ENCODE measurements around the gene RAC3.

Gene RAC3

DNA sequence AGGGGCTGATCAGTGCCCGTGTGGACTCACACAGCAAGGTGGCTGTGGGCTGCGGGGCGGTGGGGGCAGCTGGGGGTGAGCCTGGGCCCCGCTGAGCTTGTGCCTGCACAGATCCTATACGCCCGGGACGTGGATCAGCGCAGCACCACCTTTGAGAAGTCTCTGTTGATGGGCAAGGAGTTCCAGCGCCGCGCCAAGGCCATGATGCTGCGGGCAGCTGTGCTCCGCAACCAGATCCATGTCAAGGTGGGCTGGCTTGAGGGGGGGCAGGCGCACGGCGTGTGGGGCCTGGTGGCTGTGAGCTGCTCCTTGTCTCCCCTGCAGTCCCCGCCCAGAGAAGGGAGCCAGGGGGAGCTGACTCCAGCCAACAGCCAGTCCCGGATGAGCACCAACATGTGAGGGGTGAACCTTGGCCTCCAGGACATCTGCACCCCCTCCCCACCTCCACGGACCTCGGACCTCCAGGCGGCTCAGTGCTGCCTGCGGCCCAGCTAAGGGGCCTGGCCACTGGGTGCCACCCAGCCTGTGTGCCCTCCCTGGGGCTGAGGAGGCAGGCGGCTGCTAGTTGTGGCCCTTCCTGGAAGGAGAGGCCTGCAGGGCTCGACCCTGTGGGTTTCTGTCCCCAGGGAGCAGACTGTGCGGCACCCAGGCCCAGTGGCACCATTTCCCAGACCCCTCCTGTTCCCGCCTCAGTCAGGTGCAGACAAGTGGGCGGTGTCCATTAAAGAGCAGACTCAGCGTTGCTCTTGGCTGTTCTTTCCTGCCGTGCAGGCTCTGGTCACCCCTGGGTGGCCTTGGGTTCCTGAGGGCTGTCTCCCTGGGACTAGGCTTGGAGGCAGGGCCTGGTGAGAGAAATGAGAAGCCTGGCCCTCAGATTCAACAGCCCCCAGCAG is 25.5 kb downstream of the RAC3 start:
- Histone ChIP-seq H3K36me3 (peaks cover 87% of the 10 kb centered on the region), H3K27ac (peak overlapping the region; percentile 23)
- DNase-seq = no peak

GRCh38 chr17:82058230-82058854 is 26.9 kb downstream of the RAC3 start:
- no peak for DNase-seq
- Histone ChIP-seq H3K27me3 (ENCODE audit: insufficient read depth, low read depth, severe bottlenecking) (no peaks in the 10 kb centered on the region), H3K4me3 (ENCODE audit: low read depth, low read length) (no peak overlapping the region), H3K27ac (peak overlapping the region; percentile 23), H3K36me3 (peaks cover 97% of the 10 kb centered on the region), H3K9me3 (ENCODE audit: severe bottlenecking) (no peaks in the 10 kb centered on the region)
- TF ChIP-seq, protein P1, sequence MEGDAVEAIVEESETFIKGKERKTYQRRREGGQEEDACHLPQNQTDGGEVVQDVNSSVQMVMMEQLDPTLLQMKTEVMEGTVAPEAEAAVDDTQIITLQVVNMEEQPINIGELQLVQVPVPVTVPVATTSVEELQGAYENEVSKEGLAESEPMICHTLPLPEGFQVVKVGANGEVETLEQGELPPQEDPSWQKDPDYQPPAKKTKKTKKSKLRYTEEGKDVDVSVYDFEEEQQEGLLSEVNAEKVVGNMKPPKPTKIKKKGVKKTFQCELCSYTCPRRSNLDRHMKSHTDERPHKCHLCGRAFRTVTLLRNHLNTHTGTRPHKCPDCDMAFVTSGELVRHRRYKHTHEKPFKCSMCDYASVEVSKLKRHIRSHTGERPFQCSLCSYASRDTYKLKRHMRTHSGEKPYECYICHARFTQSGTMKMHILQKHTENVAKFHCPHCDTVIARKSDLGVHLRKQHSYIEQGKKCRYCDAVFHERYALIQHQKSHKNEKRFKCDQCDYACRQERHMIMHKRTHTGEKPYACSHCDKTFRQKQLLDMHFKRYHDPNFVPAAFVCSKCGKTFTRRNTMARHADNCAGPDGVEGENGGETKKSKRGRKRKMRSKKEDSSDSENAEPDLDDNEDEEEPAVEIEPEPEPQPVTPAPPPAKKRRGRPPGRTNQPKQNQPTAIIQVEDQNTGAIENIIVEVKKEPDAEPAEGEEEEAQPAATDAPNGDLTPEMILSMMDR (IDR thresholded peaks at IDR 0.05; ENCODE audit: low read depth, low read length) = peak; percentile 22; the same call in 1 of the 2 replicates

More for the DNA sequence above, 25.5 kb downstream of the RAC3 start:
- H3K9me3 ChIP-seq (ENCODE audit: severe bottlenecking) = no peaks in the 10 kb centered on the region
- no peak overlapping the region for H3K4me3 ChIP-seq (ENCODE audit: low read depth, low read length)
- no peaks in the 10 kb centered on the region for H3K27me3 ChIP-seq (ENCODE audit: insufficient read depth, low read depth, severe bottlenecking)
- TF ChIP-seq, protein P1 (IDR thresholded peaks at IDR 0.05; ENCODE audit: low read depth, low read length) = no peak

DNA sequence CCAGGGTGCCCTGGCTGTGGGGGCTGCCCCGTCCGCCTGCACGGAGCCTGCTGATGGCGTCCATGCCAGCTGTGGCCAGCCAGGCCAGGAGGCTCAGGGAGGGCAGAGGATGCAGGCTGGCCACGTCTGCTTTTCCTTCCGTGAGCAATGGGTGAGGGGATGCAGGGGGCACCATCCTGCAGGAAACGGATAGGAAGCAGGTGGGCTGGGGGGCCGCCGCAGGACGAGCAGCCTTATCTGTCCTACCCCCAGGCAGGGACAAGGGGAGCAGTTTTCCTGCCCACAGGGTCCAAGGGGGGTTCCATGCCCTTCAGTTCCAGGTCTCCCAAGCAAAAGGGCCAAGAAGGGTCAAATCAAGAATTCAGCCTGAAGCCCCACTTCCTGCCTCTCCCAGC is 27.4 kb downstream of the RAC3 start:
- TF ChIP-seq, protein P1 (IDR thresholded peaks at IDR 0.05; ENCODE audit: low read depth, low read length) = no peak
- Histone ChIP-seq H3K27ac (peak overlapping the region; percentile 23), H3K9me3 (ENCODE audit: severe bottlenecking) (no peaks in the 10 kb centered on the region), H3K4me3 (ENCODE audit: low read depth, low read length) (no peak overlapping the region), H3K27me3 (ENCODE audit: insufficient read depth, low read depth, severe bottlenecking) (no peaks in the 10 kb centered on the region), H3K36me3 (peaks cover 97% of the 10 kb centered on the region)
- no peak for DNase-seq

DNA sequence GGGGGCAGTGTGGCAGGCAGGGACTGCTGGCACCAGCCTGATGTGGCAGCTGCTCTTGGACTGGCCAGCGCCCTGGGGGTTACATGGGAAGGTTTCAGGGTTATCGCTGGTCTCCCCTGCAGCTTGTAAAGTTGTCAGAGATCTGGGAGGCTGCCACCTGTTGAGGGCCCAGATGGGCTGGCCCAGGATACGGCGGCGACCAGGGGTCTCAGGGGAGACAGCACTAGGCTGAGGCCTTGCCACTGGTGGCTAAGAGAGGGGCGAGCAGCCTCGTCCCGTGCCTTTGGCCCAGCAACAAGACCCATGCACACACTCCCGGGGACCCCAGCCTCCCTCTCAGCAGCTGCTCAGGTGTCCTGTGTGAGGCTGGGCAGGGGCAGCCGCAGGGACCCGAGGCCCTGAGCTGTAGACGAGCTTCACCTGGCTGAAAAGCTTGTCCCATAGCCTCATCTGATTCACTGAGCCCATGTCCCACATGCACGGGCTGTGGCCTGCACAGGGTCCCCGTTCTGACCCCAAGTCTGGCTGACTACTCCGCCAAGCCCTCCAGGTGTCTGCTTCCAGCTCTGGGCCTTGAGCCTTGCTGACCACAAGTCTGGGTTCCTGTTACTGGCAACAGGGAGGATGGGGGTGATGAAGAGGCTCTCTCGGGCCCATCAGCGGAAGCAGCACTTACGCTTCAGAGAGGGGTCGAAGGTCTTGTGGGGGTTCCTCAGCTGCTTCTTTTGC is 28.0 kb downstream of the RAC3 start:
- Histone ChIP-seq H3K9me3 (ENCODE audit: severe bottlenecking) (no peaks in the 10 kb centered on the region), H3K27ac (peak overlapping the region; percentile 9; the same call in 1 of the 2 replicates), H3K36me3 (peaks cover 97% of the 10 kb centered on the region), H3K4me3 (ENCODE audit: low read depth, low read length) (no peak overlapping the region), H3K27me3 (ENCODE audit: insufficient read depth, low read depth, severe bottlenecking) (no peaks in the 10 kb centered on the region)
- TF ChIP-seq, protein P1 (IDR thresholded peaks at IDR 0.05; ENCODE audit: low read depth, low read length) = no peak
- DNase-seq = no peak

DNA sequence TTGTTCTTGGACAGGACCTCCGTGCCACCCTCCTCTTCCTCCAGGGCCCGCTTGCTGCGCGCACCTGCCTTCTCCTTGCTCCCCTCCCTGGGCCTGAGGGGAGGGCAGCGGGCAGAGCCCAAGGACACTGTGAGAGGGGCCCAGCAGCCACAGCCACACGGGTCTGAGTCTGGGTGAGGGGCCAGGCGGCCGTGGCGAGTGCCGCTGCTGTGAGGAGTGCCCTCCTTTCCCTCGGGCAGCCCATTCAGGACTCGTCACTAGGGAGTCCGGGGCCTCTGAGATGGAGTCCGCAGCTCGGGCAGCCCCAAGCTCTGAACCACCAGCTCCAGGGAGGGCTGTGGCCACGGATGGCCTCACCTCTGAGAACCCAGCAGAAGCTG is 28.5 kb downstream of the RAC3 start:
- TF ChIP-seq, protein P1 (IDR thresholded peaks at IDR 0.05; ENCODE audit: low read depth, low read length) = no peak
- no peak for DNase-seq
- Histone ChIP-seq H3K9me3 (ENCODE audit: severe bottlenecking) (no peaks in the 10 kb centered on the region), H3K27me3 (ENCODE audit: insufficient read depth, low read depth, severe bottlenecking) (no peaks in the 10 kb centered on the region), H3K27ac (peak overlapping the region; percentile 9; the same call in 1 of the 2 replicates), H3K4me3 (ENCODE audit: low read depth, low read length) (no peak overlapping the region), H3K36me3 (peaks cover 93% of the 10 kb centered on the region)

Data from WERI-Rb-1 (cell line).